ENCODE measurements around the gene DHX8. TPM values are rescaled to one million over a fixed set of nuclear protein-coding genes. Genes with fewer than 3 reads are reported as not detected.
A peak's percentile ranks its signal among the peaks of the same experiment; 100 is the strongest.

Gene DHX8
- total RNA-seq, 1 experiment from 2014 or later, result 94.8 TPM

- CTCF ChIA-PET, result interaction anchor here (0.6 to 1.0 kb wide), 9 partner anchors 19 to 948 kb away, joined by 3 to 7 read pairs (median 4); partner anchors contain the start of genes DHX8 and HDAC5
- DNase-seq, result no peak
- peaks cover 42% of the 10 kb centered on the region for H3K4me1 Mint-ChIP-seq (ENCODE audit: low read depth, unreplicated experiment)
- H3K4me3 Mint-ChIP-seq (ENCODE audit: low read depth, unreplicated experiment), result peak overlapping the region; percentile 83
- TF ChIP-seq, protein P1, sequence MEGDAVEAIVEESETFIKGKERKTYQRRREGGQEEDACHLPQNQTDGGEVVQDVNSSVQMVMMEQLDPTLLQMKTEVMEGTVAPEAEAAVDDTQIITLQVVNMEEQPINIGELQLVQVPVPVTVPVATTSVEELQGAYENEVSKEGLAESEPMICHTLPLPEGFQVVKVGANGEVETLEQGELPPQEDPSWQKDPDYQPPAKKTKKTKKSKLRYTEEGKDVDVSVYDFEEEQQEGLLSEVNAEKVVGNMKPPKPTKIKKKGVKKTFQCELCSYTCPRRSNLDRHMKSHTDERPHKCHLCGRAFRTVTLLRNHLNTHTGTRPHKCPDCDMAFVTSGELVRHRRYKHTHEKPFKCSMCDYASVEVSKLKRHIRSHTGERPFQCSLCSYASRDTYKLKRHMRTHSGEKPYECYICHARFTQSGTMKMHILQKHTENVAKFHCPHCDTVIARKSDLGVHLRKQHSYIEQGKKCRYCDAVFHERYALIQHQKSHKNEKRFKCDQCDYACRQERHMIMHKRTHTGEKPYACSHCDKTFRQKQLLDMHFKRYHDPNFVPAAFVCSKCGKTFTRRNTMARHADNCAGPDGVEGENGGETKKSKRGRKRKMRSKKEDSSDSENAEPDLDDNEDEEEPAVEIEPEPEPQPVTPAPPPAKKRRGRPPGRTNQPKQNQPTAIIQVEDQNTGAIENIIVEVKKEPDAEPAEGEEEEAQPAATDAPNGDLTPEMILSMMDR (IDR thresholded peaks at IDR 0.05; ENCODE audit: unreplicated experiment), result no peak
- no TSS peak for BruUV-seq (replicated peaks)
- no peaks in the 10 kb centered on the region for H3K27me3 Mint-ChIP-seq (ENCODE audit: unreplicated experiment)
- intact Hi-C loops (cut with micrococcal nuclease; ENCODE audit: unreplicated experiment), result no loop called here
- H3K9me3 Mint-ChIP-seq (ENCODE audit: low read depth, unreplicated experiment), result no peaks in the 10 kb centered on the region
- H3K36me3 Mint-ChIP-seq (ENCODE audit: insufficient read depth, unreplicated experiment), result peaks cover 49% of the 10 kb centered on the region
- peak overlapping the region; percentile 94 for H3K27ac Mint-ChIP-seq (ENCODE audit: unreplicated experiment)
Observed at GRCh38 chr17:43545383-43545632, 61.5 kb downstream of the DHX8 start.

GRCh38 chr17:43546319-43547188 is 62.8 kb downstream of the DHX8 start, which contains the start of gene ETV4:
Gene ETV4, minus strand, starts transcription at chr17:43546340. Its CDS starts 723 bp downstream, at chr17:43545617.
- CTCF ChIA-PET, result interaction anchor here (0.6 to 1.1 kb wide), 6 partner anchors 11 to 105 kb away, joined by 3 to 6 read pairs (median 3); partner anchors contain the start of gene DHX8
- DNase-seq, result peak; percentile 99
- H3K9me3 Mint-ChIP-seq (ENCODE audit: low read depth, unreplicated experiment), result no peaks in the 10 kb centered on the region
- intact Hi-C loops (cut with micrococcal nuclease; ENCODE audit: unreplicated experiment), result no loop called here
- TSS peak; percentile 27 for BruUV-seq (replicated peaks)
- H3K27me3 Mint-ChIP-seq (ENCODE audit: unreplicated experiment), result no peaks in the 10 kb centered on the region
- peaks cover 42% of the 10 kb centered on the region for H3K4me1 Mint-ChIP-seq (ENCODE audit: low read depth, unreplicated experiment)
- peak within 1 kb of the TSS; percentile 83 for H3K4me3 Mint-ChIP-seq (ENCODE audit: low read depth, unreplicated experiment)
- peaks cover 49% of the 10 kb centered on the region for H3K36me3 Mint-ChIP-seq (ENCODE audit: insufficient read depth, unreplicated experiment)
- TF ChIP-seq, protein P1 (IDR thresholded peaks at IDR 0.05; ENCODE audit: unreplicated experiment), result no peak
- H3K27ac Mint-ChIP-seq (ENCODE audit: unreplicated experiment), result peak within 1 kb of the TSS; percentile 94

DNA sequence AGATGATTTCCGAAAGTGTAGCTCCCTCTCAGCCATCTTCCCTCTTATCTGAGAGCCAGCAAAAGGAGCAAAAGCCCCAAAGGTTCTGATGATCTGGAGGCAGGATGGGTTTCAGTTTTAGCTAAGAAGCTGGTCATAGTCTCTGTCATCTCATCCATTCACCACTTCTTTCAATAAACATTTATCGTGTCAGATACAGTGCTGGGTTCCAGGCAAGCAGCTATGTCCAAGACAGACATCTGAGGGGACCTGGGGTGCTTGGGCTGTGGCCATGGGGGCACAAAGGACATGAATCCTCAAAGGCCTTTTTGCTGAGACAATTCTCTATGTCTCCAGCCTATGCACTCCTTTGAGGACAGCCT is 63.4 kb downstream of the DHX8 start:
- H3K36me3 Mint-ChIP-seq (ENCODE audit: insufficient read depth, unreplicated experiment), result peaks cover 47% of the 10 kb centered on the region
- TF ChIP-seq, protein P1 (IDR thresholded peaks at IDR 0.05; ENCODE audit: unreplicated experiment), result no peak
- H3K27me3 Mint-ChIP-seq (ENCODE audit: unreplicated experiment), result no peaks in the 10 kb centered on the region
- H3K4me1 Mint-ChIP-seq (ENCODE audit: low read depth, unreplicated experiment), result peaks cover 41% of the 10 kb centered on the region
- intact Hi-C loops (cut with micrococcal nuclease; ENCODE audit: unreplicated experiment), result no loop called here
- no TSS peak for BruUV-seq (replicated peaks)
- CTCF ChIA-PET, result interaction anchor here (1.1 kb wide), 1 partner anchor 32 kb away, joined by 3 read pairs; no protein-coding TSS in a partner anchor
- peak overlapping the region; percentile 94 for H3K27ac Mint-ChIP-seq (ENCODE audit: unreplicated experiment)
- peak overlapping the region; percentile 83 for H3K4me3 Mint-ChIP-seq (ENCODE audit: low read depth, unreplicated experiment)
- no peak for DNase-seq
- H3K9me3 Mint-ChIP-seq (ENCODE audit: low read depth, unreplicated experiment), result no peaks in the 10 kb centered on the region

DNA sequence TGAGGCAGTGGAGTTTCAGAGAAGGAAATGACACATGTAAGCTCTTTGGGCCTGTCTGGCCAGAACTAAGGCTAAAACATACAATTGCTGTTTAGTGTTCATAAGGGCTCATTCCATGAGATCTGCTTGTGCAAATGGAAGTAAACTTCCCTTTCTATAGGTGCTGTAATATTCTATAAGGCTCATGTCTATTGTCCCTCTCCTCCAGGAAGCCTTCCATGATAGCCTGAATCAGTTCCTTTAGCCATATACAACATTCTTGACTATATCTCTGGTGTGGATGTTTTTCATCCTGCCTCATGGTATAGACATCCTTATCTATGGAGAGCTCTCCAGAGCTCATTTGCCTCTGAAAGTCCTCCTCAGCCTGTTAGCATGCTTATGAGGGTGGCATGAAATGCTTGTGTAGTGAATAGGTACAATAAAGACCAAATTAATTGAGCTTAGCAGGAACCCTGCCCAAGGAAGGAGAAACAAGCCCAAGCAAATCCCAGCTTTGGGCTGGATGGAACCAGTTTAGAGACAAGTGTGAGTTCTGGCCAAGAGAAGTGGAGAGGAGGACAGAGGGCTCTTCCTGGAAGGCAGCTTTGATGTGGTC is 64.0 kb downstream of the DHX8 start:
- CTCF ChIA-PET, result interaction anchor here (1.1 kb wide), 1 partner anchor 31 kb away, joined by 3 read pairs; no protein-coding TSS in a partner anchor

More for the DNA sequence above, 64.0 kb downstream of the DHX8 start:
- Mint-ChIP-seq H3K4me3 (ENCODE audit: low read depth, unreplicated experiment) (peak overlapping the region; percentile 83), H3K4me1 (ENCODE audit: low read depth, unreplicated experiment) (peaks cover 41% of the 10 kb centered on the region), H3K9me3 (ENCODE audit: low read depth, unreplicated experiment) (no peaks in the 10 kb centered on the region), H3K27me3 (ENCODE audit: unreplicated experiment) (no peaks in the 10 kb centered on the region), H3K27ac (ENCODE audit: unreplicated experiment) (no peak overlapping the region), H3K36me3 (ENCODE audit: insufficient read depth, unreplicated experiment) (peaks cover 41% of the 10 kb centered on the region)
- intact Hi-C loops (cut with micrococcal nuclease; ENCODE audit: unreplicated experiment), result no loop called here
- no TSS peak for BruUV-seq (replicated peaks)
- TF ChIP-seq, protein P1 (IDR thresholded peaks at IDR 0.05; ENCODE audit: unreplicated experiment), result no peak
- DNase-seq, result no peak

Measured in Calu3 (cell line).